HepG2 (cell line): ENCODE measurements around the gene JMJD8. TPM values are rescaled to one million over a fixed set of nuclear protein-coding genes. Genes with fewer than 3 reads are reported as not detected.

Experiments used
- AHR ChIP-seq: IDR thresholded peaks from 2 replicates; pipeline ENCODE4 v1.6.1; 2018; ENCODE audit warnings: missing genetic modification reagents, missing compliant biosample characterization
- ATAD3A ChIP-seq: sonication (generic); formaldehyde crosslinking; IDR thresholded peaks from 2 replicates; pipeline ENCODE4 v1.4.0; 2020; ENCODE audit warnings: missing genetic modification reagents
- ATM ChIP-seq: fragments of 450-650 bp; IDR thresholded peaks from 2 replicates; pipeline ENCODE4 v1.7.1; 2017; ENCODE audit warnings: mild to moderate bottlenecking, borderline replicate concordance
- CBX5 ChIP-seq: sonication (generic); formaldehyde crosslinking; IDR thresholded peaks from 2 replicates; pipeline ENCODE4 v1.4.0; 2020; ENCODE audit warnings: missing genetic modification reagents, borderline replicate concordance
- GLI4 ChIP-seq: sonication (generic); formaldehyde crosslinking; IDR thresholded peaks from 2 replicates; pipeline ENCODE4 v1.5.1; 2020; ENCODE audit warnings: missing genetic modification reagents, mild to moderate bottlenecking, moderate library complexity, borderline replicate concordance
- KLF12 ChIP-seq: sonication (generic); formaldehyde crosslinking; IDR thresholded peaks from 2 replicates; pipeline ENCODE4 v1.4.0; 2020; ENCODE audit warnings: missing genetic modification reagents, borderline replicate concordance
- NFE2L1 ChIP-seq: sonication (generic); formaldehyde crosslinking; IDR thresholded peaks from 2 replicates; pipeline ENCODE4 v1.4.0; 2020; ENCODE audit warnings: missing genetic modification reagents, mild to moderate bottlenecking, borderline replicate concordance
- PAX8 ChIP-seq: sonication (generic); formaldehyde crosslinking; IDR thresholded peaks from 2 replicates; pipeline ENCODE4 v1.8.0; 2022; ENCODE audit warnings: mild to moderate bottlenecking, missing genetic modification reagents, borderline replicate concordance
- REL ChIP-seq: sonication (generic); formaldehyde crosslinking; conservative IDR thresholded peaks from 2 replicates; pipeline ENCODE4 v1.8.0; 2022; ENCODE audit warnings: mild to moderate bottlenecking, missing genetic modification reagents, moderate library complexity
- THAP8 ChIP-seq: sonication (generic); formaldehyde crosslinking; IDR thresholded peaks from 2 replicates; pipeline ENCODE4 v1.5.1; 2020; ENCODE audit warnings: missing genetic modification reagents, mild to moderate bottlenecking, borderline replicate concordance
- ZFY ChIP-seq: sonication (generic); formaldehyde crosslinking; IDR thresholded peaks from 2 replicates; pipeline ENCODE4 v1.4.0; 2020; ENCODE audit warnings: missing genetic modification reagents
- ZNF136 ChIP-seq: sonication (generic); formaldehyde crosslinking; IDR thresholded peaks from 2 replicates; pipeline ENCODE4 v1.8.1; 2022; ENCODE audit warnings: low read depth, mild to moderate bottlenecking, moderate library complexity, missing genetic modification reagents
- ZNF20 ChIP-seq: sonication (generic); formaldehyde crosslinking; IDR thresholded peaks from 2 replicates; pipeline ENCODE4 v1.4.0; 2020; ENCODE audit warnings: mild to moderate bottlenecking, moderate library complexity, missing genetic modification reagents
- ZNF207 ChIP-seq: fragments of 450-650 bp; IDR thresholded peaks from 2 replicates; pipeline ENCODE4 v1.6.1; 2016; ENCODE audit warnings: antibody characterized with exemption, borderline replicate concordance
- ZNF256 ChIP-seq: sonication (generic); formaldehyde crosslinking; conservative IDR thresholded peaks from 2 replicates; pipeline ENCODE4 v1.4.0; 2020; ENCODE audit warnings: missing genetic modification reagents
- ZNF292 ChIP-seq: sonication (generic); formaldehyde crosslinking; IDR thresholded peaks from 2 replicates; pipeline ENCODE4 v1.8.1; 2022; ENCODE audit warnings: mild to moderate bottlenecking, low read depth, missing genetic modification reagents, borderline replicate concordance
- ZNF34 ChIP-seq: sonication (generic); formaldehyde crosslinking; IDR thresholded peaks from 2 replicates; pipeline ENCODE4 v1.4.0; 2020; ENCODE audit warnings: mild to moderate bottlenecking, missing genetic modification reagents, borderline replicate concordance
- ZNF547 ChIP-seq: sonication (generic); formaldehyde crosslinking; IDR thresholded peaks from 2 replicates; pipeline ENCODE4 v1.5.1; 2020; ENCODE audit warnings: mild to moderate bottlenecking, missing genetic modification reagents
- ZNF710 ChIP-seq: sonication (generic); formaldehyde crosslinking; IDR thresholded peaks from 2 replicates; pipeline ENCODE4 v1.5.0; 2020; ENCODE audit warnings: mild to moderate bottlenecking, missing genetic modification reagents, borderline replicate concordance
- polyA plus RNA-seq, 8 experiments: library from polyadenylated mRNA; depleted of rRNA in 3 of 8; stranded (reverse) in 7 of 8; unstranded in 1 of 8; fragments of >200 nt; fragmentation: Illumina TruSeq in 4 of 8; extraction: Trizol in 4 of 8; gene quantifications; 2 replicates each; pipeline versions ENCODE4 v1.2.1 to v1.2.3, GENCODE V29; 2011 to 2016; ENCODE audit warnings: low read depth in 4 of 8, missing spikeins in 1 of 8, mixed read lengths in 1 of 8; ENCODE audit not compliant: insufficient read depth in 1 of 8
- total RNA-seq, 5 experiments: library from RNA; depleted of rRNA; stranded (reverse); fragments of >200 nt; fragmentation: Illumina TruSeq; extraction: Trizol; gene quantifications; 2 replicates each; pipeline ENCODE4 v1.2.3, GENCODE V29; 2016; ENCODE audit warnings: low read depth in 1 of 5
- TF ChIP-seq, protein P1 (sequence below): sonication (generic); formaldehyde crosslinking; IDR thresholded peaks from 2 replicates; pipeline ENCODE4 v1.4.0; 2020; ENCODE audit warnings: missing genetic modification reagents, mild to moderate bottlenecking, borderline replicate concordance
- TF ChIP-seq, protein P2 (sequence below): sonication (generic); formaldehyde crosslinking; IDR thresholded peaks from 2 replicates; pipeline ENCODE4 v1.8.1; 2023; ENCODE audit warnings: missing genetic modification reagents, mild to moderate bottlenecking, borderline replicate concordance

Gene JMJD8
- total and polyA plus RNA-seq, 2 of the 13 experiments (the other 11 are each of a cell fraction or from before 2014, with no cell fraction given): 2.6 to 11.8 TPM

GRCh38 chr16:695355-696089 lies 11.4 kb upstream of the JMJD8 start (continued):
- TF ChIP-seq ZNF136 (CRISPR knock-in tag): no peak
- no peak for TF ChIP-seq THAP8 (CRISPR knock-in tag)
- TF ChIP-seq NFE2L1: no peak
- TF ChIP-seq ATAD3A (CRISPR knock-in tag): no peak
- TF ChIP-seq PAX8 (CRISPR knock-in tag): no peak
- TF ChIP-seq ATM: no peak
- TF ChIP-seq ZNF547 (CRISPR knock-in tag): no peak; the same call in 1 of the 2 replicates
- TF ChIP-seq GLI4 (CRISPR knock-in tag): no peak
- TF ChIP-seq, protein P1, sequence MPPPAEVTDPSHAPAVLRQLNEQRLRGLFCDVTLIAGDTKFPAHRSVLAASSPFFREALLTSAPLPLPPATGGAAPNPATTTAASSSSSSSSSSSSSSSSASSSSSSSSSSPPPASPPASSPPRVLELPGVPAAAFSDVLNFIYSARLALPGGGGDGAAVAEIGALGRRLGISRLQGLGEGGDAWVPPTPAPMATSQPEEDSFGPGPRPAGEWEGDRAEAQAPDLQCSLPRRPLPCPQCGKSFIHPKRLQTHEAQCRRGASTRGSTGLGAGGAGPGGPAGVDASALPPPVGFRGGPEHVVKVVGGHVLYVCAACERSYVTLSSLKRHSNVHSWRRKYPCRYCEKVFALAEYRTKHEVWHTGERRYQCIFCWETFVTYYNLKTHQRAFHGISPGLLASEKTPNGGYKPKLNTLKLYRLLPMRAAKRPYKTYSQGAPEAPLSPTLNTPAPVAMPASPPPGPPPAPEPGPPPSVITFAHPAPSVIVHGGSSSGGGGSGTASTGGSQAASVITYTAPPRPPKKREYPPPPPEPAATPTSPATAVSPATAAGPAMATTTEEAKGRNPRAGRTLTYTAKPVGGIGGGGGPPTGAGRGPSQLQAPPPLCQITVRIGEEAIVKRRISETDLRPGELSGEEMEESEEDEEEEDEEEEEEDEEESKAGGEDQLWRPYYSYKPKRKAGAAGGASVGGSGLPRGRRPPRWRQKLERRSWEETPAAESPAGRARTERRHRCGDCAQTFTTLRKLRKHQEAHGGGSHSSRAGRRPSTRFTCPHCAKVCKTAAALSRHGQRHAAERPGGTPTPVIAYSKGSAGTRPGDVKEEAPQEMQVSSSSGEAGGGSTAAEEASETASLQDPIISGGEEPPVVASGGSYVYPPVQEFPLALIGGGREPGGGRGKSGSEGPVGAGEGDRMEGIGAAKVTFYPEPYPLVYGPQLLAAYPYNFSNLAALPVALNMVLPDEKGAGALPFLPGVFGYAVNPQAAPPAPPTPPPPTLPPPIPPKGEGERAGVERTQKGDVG (CRISPR knock-in tag): peak; percentile 64; the same call in 1 of the 2 replicates
- no peak for TF ChIP-seq KLF12 (CRISPR knock-in tag)
- TF ChIP-seq ZNF20 (CRISPR knock-in tag): no peak
- no peak for TF ChIP-seq ZNF256 (CRISPR knock-in tag)
- TF ChIP-seq ZFY (CRISPR knock-in tag): peak; percentile 69
- no peak for TF ChIP-seq ZNF292
- 0 out of 2 replicates have a peak, but pooled peaks have one; percentile 61 for TF ChIP-seq REL
- TF ChIP-seq, protein P2, sequence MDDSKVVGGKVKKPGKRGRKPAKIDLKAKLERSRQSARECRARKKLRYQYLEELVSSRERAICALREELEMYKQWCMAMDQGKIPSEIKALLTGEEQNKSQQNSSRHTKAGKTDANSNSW: no peak
- peak; percentile 77; the same call in 1 of the 2 replicates for TF ChIP-seq CBX5 (CRISPR knock-in tag)
- TF ChIP-seq ZNF710 (CRISPR knock-in tag): peak; percentile 52; the same call in 1 of the 2 replicates
- TF ChIP-seq AHR: peak; percentile 96; the same call in 1 of the 2 replicates
- no peak for TF ChIP-seq ZNF34
- TF ChIP-seq ZNF207: no peak
